CD4-positive, alpha-beta T cell treated with Interleukin-6 for 4 hours (primary cell): Measurements from ENCODE around the gene PLA2G2D.

Experiments
- DNase-seq: peaks from one replicate; pipeline ENCODE4 v3.0.0-alpha.2; 2020; ENCODE audit warnings: mixed read lengths

PLA2G2D gene

GRCh38 chr1:20112279-20113000 is 6.9 kb downstream of the PLA2G2D start:
- no peak for DNase-seq

- no peak for DNase-seq
Observed at GRCh38 chr1:20111452-20111851, 7.9 kb downstream of the PLA2G2D start.

GRCh38 chr1:20110679-20111078 is 8.7 kb downstream of the PLA2G2D start:
- DNase-seq = no peak

- DNase-seq = no peak
Observed at GRCh38 chr1:20109223-20109856, 10.0 kb downstream of the PLA2G2D start.

GRCh38 chr1:20108366-20109123 is 10.8 kb downstream of the PLA2G2D start:
- no peak for DNase-seq

- no peak for DNase-seq
Observed at GRCh38 chr1:20107796-20108195, 11.5 kb downstream of the PLA2G2D start.

GRCh38 chr1:20107351-20107750 is 12.0 kb downstream of the PLA2G2D start:
- no peak for DNase-seq

- no peak for DNase-seq
Observed at GRCh38 chr1:20105856-20106255, 13.5 kb downstream of the PLA2G2D start.

- no peak for DNase-seq
Observed at GRCh38 chr1:20102875-20103274, 16.5 kb downstream of the PLA2G2D start.

GRCh38 chr1:20100632-20101355 is 18.5 kb downstream of the PLA2G2D start:
- peak; percentile 18 for DNase-seq

- DNase-seq = no peak
Observed at GRCh38 chr1:20099533-20099932, 19.8 kb downstream of the PLA2G2D start.

GRCh38 chr1:20096840-20097447 is 22.4 kb downstream of the PLA2G2D start:
- no peak for DNase-seq

- no peak for DNase-seq
Observed at GRCh38 chr1:20095564-20096434, 23.5 kb downstream of the PLA2G2D start.

GRCh38 chr1:20093940-20094391 is 25.4 kb downstream of the PLA2G2D start:
- no peak for DNase-seq

GRCh38 chr1:20093303-20093702 is 26.0 kb downstream of the PLA2G2D start:
- DNase-seq = no peak

- no peak for DNase-seq
Observed at GRCh38 chr1:20090641-20091040, 28.7 kb downstream of the PLA2G2D start.

GRCh38 chr1:20090119-20090518 is 29.2 kb downstream of the PLA2G2D start:
- DNase-seq = no peak

GRCh38 chr1:20089328-20090077 is 29.8 kb downstream of the PLA2G2D start:
- no peak for DNase-seq

GRCh38 chr1:20087668-20088067 is 31.7 kb downstream of the PLA2G2D start:
- DNase-seq = no peak

GRCh38 chr1:20086800-20087199 is 32.5 kb downstream of the PLA2G2D start:
- DNase-seq = no peak
